ENCODE data around the gene SPACA7.
"Not testable (repeated sequence)": the region's sequence is repeated elsewhere in the genome, so short reads cannot be mapped to it uniquely, and the experiment has no call there.

Gene SPACA7

GRCh38 chr13:112351825-112352224, 24.3 kb upstream of the SPACA7 start:
- DNase-seq = peak; percentile 37

DNA sequence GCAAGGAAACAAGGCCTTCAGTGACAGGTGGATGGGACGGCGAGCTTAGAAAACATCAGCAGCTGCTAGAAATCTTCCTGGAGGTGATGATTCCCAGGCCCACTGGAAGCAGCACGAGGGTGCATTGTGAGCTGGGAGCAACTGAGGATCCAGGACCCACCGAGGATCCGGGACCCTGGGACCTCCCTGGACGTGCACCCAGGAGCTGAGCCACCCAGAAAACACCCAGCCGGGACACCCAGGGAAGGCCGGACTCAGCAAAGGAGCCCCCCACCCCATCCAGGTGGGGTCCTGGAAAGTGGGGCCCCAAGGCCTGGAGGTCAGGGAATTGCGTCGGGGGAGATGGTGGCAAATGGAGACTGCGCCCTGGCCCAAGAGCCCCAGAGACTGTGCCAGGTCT, 22.3 kb upstream of the SPACA7 start:
- no peak for DNase-seq

DNA sequence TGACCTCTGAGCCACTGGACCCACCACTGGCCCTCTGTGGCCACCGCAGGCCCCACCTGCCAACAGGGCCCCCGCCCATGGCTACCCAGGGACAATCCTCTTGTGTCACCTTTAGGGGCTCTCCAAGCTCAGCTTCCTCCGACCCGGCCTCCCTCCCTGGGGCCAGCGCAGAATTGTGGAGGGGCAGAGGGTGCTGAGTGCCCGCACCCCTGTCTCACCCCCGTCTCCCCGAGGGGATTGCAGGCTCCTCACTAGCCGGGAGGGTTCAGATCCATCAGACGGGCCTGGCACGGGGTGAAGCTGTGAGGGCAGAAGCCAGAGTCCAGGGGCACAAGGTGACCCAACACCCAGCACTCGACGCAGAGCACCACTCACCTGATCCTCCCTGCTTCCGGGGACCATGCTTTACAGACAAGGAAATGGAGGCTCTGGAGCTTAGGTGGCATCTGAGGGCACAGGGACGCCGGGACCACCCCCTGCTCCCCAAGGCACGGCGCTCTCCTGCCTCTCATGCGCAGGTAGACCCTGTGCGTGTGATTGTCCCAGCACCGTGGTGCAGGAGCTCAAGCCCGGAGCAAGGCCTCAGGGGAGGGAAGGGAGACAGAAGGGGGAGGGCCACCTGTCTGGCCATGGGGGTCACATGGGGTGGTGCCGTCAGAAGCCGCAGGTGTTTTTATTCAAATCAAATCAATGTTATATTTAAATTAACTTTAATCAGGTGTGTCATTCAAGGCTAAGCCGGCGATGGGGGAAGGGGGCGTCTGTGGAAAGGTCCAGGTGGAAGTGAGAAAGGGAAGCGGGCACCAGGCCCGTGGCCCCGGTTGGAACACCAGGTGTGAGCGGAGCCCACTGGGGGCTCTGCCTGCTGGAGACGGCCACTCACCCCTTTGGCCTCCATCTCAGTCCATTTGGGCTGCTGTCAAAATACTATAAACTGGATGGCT, 21.6 kb upstream of the SPACA7 start:
- DNase-seq = no peak

DNA sequence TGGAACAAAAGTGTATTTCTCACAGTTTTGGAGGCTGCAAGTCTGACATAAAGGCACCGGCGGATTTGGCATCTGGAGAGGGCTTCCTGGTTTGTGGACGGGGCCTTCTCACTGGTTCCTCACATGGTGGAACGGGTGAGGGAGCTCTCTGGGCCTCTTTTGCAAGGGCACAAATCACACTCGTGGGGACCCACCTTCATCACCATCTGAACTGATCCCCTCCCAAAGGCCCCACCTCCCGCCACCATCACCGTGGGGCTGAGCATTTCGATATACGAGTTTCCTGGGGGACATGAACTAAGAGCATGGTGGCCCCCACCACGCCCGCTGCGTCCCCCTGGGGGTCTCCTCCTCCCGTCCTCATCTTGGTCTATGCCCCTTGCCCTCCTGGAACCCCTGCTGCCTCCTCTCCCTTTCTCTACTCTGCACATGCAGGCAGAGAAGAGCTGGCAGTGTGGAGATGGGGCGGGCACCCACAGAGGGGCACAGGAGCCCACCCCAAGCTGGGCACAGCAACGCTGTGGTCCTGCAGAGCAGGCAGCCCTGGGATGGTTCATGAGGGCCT, 20.8 kb upstream of the SPACA7 start:
- no peak for DNase-seq

DNA sequence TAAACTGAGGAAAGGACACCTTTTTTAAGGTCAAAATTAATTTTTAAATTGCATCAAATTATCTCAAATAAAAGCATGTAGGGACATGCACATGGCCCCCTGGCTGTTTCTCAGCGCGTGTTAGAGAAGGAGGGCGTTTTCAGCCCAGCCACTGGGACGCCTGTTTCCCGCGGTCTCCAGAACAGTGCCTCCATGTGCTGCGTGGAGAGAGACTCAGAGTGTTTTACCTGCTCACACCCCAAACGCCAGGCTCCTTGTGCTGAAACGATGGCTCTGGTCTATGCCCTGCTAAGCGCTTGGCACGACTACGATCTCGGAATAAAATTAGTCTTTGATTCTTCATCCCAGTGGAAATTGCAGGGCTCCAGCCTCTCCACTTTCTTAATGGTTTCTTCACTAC, 20.0 kb upstream of the SPACA7 start:
- no peak for DNase-seq

DNA sequence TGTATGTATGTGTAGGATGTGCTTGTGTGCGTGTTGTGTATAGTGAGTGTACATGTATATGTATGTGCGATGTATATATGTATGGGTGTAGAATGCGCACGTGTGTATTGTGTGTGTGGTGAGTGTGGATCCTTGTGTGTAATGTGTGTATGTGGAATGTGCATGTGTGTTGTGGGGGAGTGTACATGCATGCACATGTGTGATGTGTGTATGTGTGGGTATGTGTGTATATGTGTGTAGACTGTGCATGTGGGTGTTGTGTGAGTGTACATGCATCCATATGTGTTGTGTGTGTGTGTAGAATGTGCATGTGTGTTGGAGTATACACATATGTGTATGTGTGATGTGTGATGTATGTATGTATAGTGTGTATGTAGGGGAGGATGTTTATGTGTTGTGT, 18.0 kb upstream of the SPACA7 start:
- no peak for DNase-seq

- DNase-seq = no peak
Observed at GRCh38 chr13:112362021-112362420, 14.1 kb upstream of the SPACA7 start.

DNA sequence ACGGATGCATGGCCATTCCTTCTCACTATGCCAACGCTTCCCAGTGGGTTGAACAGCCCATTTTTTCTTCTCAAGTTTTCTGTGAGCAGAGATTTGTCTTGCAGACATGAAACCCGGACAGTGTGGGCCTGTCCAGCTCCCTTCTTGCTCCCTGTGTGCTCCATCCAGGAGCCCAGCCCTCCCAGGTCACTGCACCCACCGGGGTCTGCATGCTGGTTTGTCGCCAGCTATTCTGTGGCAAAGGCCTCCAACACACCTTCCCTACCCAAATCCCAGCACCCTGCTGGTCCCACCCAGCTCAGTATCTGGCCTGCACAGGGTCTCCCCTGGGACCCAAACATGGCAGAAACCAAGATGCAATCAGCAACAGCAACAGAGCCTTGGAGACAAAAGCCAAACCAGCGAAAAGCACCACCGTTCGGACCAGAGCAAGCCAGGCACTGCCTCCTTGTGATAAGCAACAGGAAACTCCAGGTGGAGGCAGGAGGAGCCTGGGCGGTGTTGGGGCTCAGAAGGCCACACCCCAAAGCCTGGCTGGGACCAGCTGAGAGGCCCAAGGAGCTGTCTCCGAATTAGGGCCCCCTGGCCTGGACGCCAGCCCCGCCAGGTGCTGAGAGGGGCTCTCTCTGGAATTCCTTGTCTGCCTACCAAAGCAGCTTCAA, 12.2 kb upstream of the SPACA7 start:
- no peak for DNase-seq

GRCh38 chr13:112366907-112367646, 9.1 kb upstream of the SPACA7 start:
- DNase-seq = no peak

DNA sequence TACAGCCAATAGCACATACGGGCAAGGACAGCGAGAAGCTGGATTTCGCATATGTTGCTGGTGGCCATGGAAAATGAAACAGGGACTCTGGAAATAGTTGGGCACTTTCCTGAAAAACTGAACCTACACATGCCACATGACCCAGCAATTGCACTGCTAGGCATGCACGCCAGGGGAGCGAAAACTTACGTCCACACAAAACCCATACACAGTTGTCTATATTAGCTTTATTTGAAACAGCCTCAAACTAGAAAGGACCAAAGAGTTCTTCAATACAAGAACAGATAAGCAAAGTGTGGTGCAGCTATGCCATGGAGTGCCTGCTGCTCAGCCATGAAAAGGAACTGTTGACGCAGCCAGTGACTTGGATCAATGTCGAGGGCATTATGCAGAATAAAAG, 7.3 kb upstream of the SPACA7 start:
- DNase-seq = no peak

DNA sequence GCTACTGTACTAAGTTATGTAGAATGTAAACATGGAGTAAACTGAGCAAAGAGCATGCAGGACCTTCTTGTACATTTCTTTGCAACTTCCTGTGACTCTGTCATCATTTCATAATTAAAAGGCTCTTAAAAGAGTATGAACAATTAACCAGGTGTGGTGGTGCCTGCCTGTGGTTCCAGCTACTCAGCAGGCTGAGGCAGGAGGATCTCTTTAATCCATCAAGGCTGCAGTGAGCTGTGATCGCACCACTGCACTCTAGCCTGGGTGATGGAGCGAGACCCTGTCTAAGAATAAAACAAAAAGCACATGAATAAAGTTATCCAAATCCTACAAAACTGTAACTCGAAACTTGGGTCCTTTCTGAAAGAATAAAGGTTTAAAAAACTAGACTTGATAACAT, 5.8 kb upstream of the SPACA7 start:
- no peak for DNase-seq

GRCh38 chr13:112374271-112374670, 1.9 kb upstream of the SPACA7 start:
- no peak for DNase-seq

GRCh38 chr13:112391746-112392145, 15.6 kb downstream of the SPACA7 start:
- DNase-seq = no peak

GRCh38 chr13:112392719-112393118, 16.6 kb downstream of the SPACA7 start:
- no peak for DNase-seq

DNA sequence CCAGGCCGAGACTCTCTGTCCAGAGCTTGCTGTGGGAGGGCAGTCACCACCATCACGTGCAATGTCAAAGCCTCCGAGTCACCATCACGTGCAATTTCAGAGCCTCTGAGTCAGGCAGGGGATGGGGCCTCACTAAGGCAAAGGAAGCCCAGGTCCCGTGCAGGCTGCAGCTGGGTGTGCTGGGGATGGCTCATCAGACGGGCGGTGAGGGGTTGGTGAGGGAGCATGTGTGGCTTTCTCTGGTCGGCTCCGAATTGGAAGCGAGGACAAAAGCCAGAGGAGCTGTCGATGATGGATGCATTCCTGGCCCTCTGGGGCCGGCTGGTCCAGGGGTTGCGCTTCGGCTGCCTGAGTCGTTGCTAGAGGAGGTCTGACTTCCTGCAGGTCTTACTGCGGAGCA, 18.9 kb downstream of the SPACA7 start:
- not testable (repeated sequence) for DNase-seq

- not testable (repeated sequence) for DNase-seq
Observed at GRCh38 chr13:112395941-112396340, 19.8 kb downstream of the SPACA7 start.

GRCh38 chr13:112397108-112397507, 21.0 kb downstream of the SPACA7 start:
- no peak for DNase-seq

- not testable (repeated sequence) for DNase-seq
Observed at GRCh38 chr13:112398347-112398746, 22.2 kb downstream of the SPACA7 start.

DNA sequence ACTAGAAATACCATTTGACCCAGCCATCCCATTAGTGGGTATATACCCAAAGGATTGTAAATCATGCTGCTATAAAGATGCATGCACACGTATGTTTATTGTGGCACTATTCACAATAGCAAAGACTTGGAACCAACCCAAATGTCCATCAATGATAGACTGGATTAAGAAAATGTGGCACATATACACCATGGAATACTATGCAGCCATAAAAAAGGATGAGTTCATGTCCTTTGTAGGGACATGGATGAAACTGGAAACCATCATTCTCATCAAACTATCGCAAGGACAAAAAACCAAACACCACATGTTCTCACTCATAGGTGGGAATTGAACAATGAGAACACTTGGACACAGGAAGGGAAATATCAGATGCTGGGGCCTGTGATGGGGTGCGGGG, 33.7 kb downstream of the SPACA7 start:
- DNase-seq = not testable (repeated sequence)

- DNase-seq = no peak
Observed at GRCh38 chr13:112416647-112417046, 40.5 kb downstream of the SPACA7 start.

DNA sequence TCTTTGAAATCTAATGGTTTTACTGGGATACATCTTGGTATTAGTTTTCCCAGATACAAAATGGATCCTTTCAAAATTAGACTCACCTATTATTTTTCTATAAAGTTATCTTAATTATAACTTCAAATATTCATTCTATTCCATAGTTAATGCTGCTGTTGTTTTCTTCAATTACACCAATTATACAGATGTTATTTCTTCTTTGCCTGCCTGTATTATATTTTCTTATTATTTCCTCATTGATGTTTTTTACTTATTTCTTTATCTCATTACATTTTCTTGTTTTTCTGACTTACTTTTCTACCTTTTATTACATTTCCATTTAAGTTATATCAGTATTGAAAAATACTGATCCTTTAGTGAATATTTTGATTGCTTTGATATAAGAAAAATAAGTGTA, 40.9 kb downstream of the SPACA7 start:
- DNase-seq = no peak

DNA sequence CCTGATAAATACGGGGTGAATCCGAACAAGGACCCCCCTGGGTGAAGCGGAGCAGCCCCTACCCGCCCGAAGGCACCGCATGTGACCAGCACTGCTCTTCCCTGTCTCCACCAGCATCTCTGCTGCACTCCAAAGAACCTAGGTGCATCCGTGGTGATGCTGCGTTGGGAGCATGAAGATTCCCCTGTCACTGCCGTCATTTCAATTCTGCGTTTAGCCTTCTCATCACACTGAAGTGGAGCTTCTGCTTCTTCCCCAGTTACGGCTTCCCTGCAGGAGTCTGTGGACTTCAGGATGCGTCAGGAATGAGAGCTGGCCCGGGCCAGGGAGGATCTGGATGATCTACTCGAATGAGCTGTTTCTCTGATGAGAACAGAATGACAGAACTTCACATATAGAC, 47.9 kb downstream of the SPACA7 start:
- DNase-seq = no peak

- no peak for DNase-seq
Observed at GRCh38 chr13:112428704-112429103, 52.5 kb downstream of the SPACA7 start.

Measured in NCI-H345 (cell line).